GM04504 (cell line): ENCODE measurements around the gene MORN1.

ENCODE experiments used
- DNase-seq: peaks from one replicate; pipeline ENCODE4 v3.0.0-alpha.2; 2012; ENCODE audit warnings: low read depth

MORN1 gene

DNA sequence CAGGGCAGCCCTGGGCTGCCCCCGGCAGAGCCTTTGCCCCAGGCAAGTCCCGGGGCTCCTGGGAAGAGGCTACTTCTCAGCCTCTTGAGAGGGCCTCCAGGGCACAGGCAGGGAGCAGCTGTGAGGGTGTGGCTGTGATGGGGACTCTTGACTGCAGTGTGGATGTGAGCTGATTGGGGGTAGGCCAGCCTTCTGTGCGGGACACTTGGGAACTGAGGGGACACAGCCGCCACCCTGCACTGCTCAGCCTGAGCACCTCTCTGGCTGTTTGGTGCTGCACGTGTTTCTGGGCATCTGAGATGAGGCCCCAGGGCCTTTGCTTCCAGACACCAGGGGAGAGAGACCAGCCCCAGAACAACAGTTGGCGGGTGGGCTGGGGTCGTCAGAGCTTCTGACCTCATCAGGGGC is 101.2 kb downstream of the MORN1 start:
- DNase-seq, result no peak

DNA sequence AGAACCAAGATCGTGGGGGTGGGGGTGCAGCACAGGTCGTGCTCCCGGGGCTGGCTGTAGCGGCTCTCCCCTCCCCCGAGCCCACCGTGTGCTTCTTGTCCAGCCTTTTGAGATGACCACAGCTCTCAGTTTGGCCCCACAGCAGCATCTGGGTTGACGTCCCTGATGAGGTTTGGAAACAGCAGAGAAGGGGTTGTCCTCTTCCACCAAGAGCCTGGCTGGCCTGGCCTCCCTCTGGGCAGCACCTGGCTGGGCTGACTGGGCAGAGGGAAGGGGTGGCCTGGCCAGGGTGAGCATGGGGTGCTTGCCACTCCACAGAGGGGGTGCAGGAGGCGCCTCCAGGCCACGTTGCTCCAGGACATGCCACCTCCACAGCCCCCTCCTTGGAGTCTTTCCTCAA is 101.7 kb downstream of the MORN1 start:
- DNase-seq, result no peak

GRCh38 chr1:2288816-2289536 is 102.4 kb downstream of the MORN1 start:
- no peak for DNase-seq

- DNase-seq, result no peak
Observed at GRCh38 chr1:2288311-2288710, 103.0 kb downstream of the MORN1 start.

- no peak for DNase-seq
Observed at GRCh38 chr1:2287649-2288048, 103.7 kb downstream of the MORN1 start.

DNA sequence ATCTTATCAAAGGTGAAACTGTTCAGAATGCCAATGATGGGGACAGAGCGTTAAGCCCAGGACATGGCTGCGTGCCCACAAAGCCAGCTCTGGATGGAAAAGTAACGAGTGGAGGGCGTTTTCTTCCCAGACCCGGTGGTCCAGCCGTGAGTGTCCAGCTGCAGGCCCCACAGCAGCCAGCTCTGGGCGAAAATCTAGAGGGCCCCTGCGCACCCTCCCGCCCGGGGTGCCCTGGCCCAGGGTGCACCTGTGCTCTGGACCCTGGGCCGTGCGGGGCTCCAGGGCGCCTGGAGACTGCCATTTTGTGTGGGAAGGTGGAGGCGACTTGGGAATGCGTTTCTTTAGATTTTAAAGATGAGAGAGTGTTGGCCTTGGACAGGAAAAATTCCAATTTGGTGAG is 104.4 kb downstream of the MORN1 start:
- DNase-seq, result no peak

GRCh38 chr1:2284932-2285331 is 106.4 kb downstream of the MORN1 start:
- no peak for DNase-seq

DNA sequence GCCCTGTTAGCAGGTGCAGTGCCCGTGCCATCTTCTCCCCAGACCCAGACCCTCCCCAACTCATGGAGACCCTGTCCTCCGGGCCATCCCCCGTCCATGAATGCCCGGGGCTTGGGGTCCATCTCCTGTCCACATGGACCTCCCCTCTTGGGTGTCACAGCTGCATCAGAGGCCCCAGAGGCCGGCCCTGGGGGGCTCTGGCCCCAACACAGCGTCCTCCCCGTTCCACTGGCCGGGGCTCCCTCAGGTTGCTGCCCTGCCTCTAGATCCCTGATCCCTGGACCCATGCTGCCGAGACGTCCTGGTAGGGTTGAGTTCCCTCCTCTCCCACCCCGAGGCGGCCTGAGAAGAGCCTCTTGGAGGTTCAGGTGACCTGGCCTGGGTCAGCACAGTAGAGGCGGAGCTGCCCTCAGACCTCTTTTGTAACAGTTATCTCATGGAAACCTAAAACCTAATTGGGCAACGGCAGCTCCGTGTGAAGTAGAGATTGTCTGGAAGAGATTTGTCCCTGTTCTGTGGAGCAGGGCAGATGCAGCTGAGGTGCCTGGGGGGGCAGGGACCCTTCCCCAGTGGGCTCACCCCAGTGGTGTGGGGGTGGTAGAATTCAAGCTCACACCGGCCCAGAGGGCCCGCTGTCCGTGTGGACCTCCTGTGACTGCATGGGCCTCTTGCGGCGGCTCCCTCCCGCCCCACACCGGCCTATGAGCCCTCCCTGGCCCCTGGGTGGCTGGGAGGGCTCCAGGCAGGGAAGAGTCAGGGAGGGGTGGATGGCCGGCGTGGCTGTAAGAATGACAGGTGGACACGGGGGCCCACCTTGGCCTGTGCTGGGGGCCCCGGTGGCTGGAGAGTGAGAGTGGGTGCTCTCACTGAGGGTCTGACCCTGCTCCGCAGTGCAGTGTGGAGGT is 107.1 kb downstream of the MORN1 start:
- DNase-seq, result no peak

- DNase-seq, result no peak
Observed at GRCh38 chr1:2283371-2283990, 107.9 kb downstream of the MORN1 start.

- no peak for DNase-seq
Observed at GRCh38 chr1:2282556-2283270, 108.6 kb downstream of the MORN1 start.

DNA sequence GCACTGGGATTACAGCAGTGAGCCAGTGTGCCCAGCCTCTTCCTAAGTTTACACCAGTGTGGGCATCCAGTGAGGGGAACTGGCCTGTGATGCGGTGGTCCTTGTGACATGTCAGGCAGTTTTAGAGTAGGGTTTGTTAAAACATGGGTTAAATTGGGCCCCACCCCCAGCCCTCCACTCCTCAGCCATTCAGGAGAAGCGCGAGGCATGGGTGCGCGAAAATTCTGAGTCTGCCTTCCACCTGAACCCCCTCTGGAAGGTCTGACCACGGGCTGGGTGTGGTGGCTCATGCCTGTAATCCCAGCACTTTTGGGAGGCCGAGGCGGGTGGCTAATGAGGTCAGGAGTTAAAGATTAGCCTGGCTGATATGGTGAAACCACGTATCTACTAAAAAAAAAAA is 111.5 kb downstream of the MORN1 start:
- DNase-seq, result no peak

GRCh38 chr1:2279210-2279639 is 112.1 kb downstream of the MORN1 start:
- peak; percentile 50 for DNase-seq

GRCh38 chr1:2278591-2279209 is 112.7 kb downstream of the MORN1 start:
- no peak for DNase-seq

- no peak for DNase-seq
Observed at GRCh38 chr1:2277741-2278488, 113.4 kb downstream of the MORN1 start.

DNA sequence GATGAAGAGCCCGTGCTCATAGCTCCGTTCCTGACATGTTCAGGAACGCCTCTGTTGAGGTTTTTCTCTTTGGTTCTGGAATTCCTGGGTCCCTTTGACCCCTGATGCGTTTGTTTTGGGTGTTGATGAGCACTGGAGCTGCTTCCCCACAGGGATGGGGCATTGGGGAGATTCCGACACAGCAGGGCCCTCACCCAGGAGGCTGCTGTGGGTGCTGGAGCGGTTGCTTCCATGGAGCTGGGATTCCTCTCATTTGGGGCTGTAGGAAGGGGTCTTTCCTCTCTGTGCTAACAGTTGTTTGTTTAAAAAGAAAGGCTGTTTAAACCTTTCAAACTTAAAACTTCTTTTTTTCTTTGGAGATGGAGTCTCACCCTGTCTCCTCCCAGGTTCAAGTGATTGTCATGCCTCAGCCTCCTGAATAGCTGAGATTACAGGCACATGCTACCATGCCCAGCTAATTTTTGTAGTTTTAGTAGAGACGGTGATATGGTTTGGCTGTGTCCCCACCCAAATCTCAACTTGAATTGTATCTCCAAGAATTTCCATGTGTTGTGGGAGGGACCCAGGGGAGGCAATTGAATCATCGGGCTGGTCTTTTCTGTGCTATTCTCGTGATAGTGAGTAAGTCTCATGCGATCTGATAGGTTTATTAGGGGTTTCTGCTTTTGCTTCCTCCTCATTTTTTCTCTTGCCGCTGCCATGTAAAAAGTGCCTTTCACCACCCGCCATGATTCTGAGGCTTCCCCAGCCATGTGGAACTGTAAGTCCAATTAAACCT is 114.4 kb downstream of the MORN1 start:
- no peak for DNase-seq

GRCh38 chr1:2275796-2276536 is 115.4 kb downstream of the MORN1 start:
- DNase-seq, result no peak

- no peak for DNase-seq
Observed at GRCh38 chr1:2274929-2275475, 116.4 kb downstream of the MORN1 start.

GRCh38 chr1:2274231-2274928 is 117.0 kb downstream of the MORN1 start:
- DNase-seq, result no peak
